ENCODE data around the gene FAM170B. TPM values are rescaled to one million over a fixed set of nuclear protein-coding genes. Genes with fewer than 3 reads are reported as not detected.

Gene FAM170B
- total and polyA plus RNA-seq, 7 donors, result 0.01 TPM; not detected in 6

DNA sequence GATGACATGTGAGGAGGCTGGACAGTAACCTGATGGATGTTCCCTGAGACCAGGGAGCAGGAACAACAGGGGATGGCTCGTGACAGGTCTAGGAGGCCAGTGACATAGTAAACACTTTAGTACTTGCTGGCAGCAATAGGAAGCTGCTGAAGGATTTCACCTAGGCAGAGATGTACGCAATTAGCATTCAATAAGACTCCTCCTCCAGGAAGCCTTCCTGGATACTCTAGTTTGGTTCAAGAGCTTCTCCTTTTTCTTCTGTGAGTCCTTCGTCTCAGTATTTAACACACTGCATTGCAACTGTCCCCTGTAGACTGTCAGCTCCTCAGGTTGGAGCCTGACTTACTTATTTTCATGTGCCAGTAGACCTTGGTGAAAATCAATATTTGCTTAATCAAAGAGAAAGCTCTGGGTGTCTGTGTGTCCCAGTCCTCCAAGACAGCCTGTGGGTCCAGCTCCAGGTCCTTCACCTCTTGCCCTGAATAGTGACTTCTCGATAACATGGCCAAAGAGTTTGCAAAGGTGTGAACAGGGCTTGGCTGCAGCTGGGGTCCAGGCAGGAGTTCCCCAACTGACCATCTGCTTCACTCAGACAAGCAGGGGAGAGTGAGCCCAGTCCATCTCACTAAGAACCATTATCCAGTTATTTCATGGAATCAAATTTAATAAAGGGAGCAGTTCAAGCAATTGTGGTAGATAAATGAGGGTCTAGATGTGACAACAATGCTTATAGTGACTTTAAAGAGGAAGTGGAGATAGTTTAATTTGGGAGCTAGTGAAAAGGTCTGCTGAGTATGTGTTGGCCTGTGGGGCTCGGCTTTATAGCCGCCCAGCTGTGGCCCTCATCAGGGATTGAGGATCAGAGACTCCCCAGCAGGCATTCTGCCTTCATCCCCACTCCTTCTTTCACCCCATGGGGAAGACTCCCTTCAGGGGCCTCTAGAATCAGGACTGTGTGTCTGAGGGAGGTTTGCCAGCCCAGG is 45.0 kb upstream of the FAM170B start:
- Histone ChIP-seq H3K27ac (no peak overlapping the region), H3K36me3 (ENCODE audit: insufficient read depth in 1 of 2, low read depth in 1 of 2) (no peaks in the 10 kb centered on the region), H3K4me1 (no peaks in the 10 kb centered on the region), H3K27me3 (ENCODE audit: insufficient read depth in 3 of 3, low read length in 2 of 3) (no peaks in the 10 kb centered on the region), H3K4me3 (no peak overlapping the region), H3K9me3 (no peaks in the 10 kb centered on the region)
- ATAC-seq (no peak), DNase-seq (no peak)
- intact Hi-C loops (cut with DNase I), result no loop called here
- 80 to 95% (median 91%) methylated on average over 6 of the region's 6 CpGs for WGBS, 3 donors
- no peak for TF ChIP-seq CTCF (IDR thresholded peaks at IDR 0.05)

- intact Hi-C loops (cut with DNase I), result no loop called here
- Histone ChIP-seq H3K9me3 (no peaks in the 10 kb centered on the region), H3K4me1 (no peaks in the 10 kb centered on the region), H3K27ac (peak overlapping the region; percentile 71), H3K27me3 (ENCODE audit: insufficient read depth in 3 of 3, low read length in 2 of 3) (no peaks in the 10 kb centered on the region), H3K4me3 (no peak overlapping the region), H3K36me3 (ENCODE audit: insufficient read depth in 1 of 2, low read depth in 1 of 2) (no peaks in the 10 kb centered on the region)
- WGBS, 3 donors, result 57 to 64% (median 62%) methylated on average over 9 of the region's 9 CpGs
- ATAC-seq, result peak; percentile 73 to 82 (median 80)
- TF ChIP-seq CTCF (IDR thresholded peaks at IDR 0.05), result no peak
- peak; percentile 54 to 77 for DNase-seq
Observed at GRCh38 chr10:49177391-49178355, 43.9 kb upstream of the FAM170B start.

GRCh38 chr10:49176310-49177268 is 42.8 kb upstream of the FAM170B start:
- 85 to 91% (median 86%) methylated on average over 19 of the region's 19 CpGs for WGBS, 3 donors
- Histone ChIP-seq H3K4me3 (no peak overlapping the region), H3K27me3 (ENCODE audit: insufficient read depth in 3 of 3, low read length in 2 of 3) (no peaks in the 10 kb centered on the region), H3K9me3 (no peaks in the 10 kb centered on the region), H3K4me1 (no peaks in the 10 kb centered on the region), H3K36me3 (ENCODE audit: insufficient read depth in 1 of 2, low read depth in 1 of 2) (no peaks in the 10 kb centered on the region), H3K27ac (peak overlapping the region; percentile 71)
- DNase-seq (peak in 1 of 2 donors; percentile 63), ATAC-seq (peak in 3 of 4 donors; percentile 17 to 29 (median 22))
- no peak for TF ChIP-seq CTCF (IDR thresholded peaks at IDR 0.05)
- intact Hi-C loops (cut with DNase I), result no loop called here
